ENCODE measurements around the gene XBP1. TPM values are rescaled to one million over a fixed set of nuclear protein-coding genes. Genes with fewer than 3 reads are reported as not detected.

XBP1 gene
- total and polyA plus RNA-seq, 2 donors (not counting 3 experiments of a cell fraction or from before 2014, with no cell fraction given), result 90.4 to 102 TPM

DNA sequence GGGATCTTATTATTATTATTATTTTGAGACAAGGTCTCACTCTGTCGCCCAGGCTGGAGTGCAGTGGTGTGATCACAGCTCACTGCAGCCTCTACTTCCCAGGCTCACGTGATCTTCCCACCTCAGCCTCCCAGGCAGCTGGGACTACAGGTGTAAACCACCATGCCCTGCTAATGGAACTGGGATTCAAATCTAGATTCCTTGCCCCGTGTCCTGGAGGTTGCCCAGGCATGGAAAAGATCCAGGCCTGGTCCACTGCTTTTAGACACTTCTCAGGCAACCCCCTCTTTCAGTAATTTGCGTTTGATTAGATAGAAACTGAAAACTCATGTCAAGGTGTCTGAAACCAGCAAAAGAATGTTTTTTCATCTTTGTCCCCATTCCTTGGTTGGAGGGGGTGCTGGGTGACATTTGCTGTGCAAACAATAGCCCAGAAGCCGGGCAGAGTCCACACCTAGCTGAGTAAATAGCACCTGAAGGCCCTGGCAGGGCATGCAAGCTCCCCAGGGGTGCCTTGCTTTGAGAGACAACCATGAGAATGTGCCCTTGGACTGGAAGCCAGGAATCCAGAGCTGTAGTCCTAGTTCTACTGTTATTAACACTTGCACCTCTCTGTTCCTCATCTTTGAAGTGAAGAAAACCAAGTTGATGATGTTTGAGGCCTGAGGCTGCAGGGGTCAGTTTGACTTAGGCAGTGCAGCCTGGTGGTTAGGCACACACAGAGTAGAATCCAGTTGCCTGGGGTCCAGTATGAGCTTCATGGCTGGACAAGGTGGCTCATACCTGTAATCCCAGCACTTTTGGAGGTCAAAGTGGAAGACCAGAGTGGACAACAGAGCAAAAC lies 19.1 kb upstream of the XBP1 start:
- Histone ChIP-seq H3K36me3 (ENCODE audit: control insufficient read depth in 2 of 2, extremely low read depth in 1 of 2, insufficient read depth in 2 of 2, low read length in 2 of 2) (no peaks in the 10 kb centered on the region), H3K79me2 (ENCODE audit: control insufficient read depth, insufficient read depth, low read length) (no peaks in the 10 kb centered on the region), H3K9me1 (replicated peaks; ENCODE audit: control insufficient read depth, extremely low read depth, insufficient read depth, low read length) (no peaks in the 10 kb centered on the region), H2AFZ (ENCODE audit: low read depth, low read length) (no peak overlapping the region), H3K9ac (replicated peaks; ENCODE audit: extremely low read depth, insufficient read depth, low read length) (no peak overlapping the region), H3K4me2 (ENCODE audit: insufficient read depth, low read length) (no peak overlapping the region), H3K27ac (ENCODE audit: insufficient read depth, low read depth, low read length) (no peak overlapping the region), H3K4me1 (ENCODE audit: control insufficient read depth, extremely low read depth, insufficient read depth, low read length) (no peaks in the 10 kb centered on the region), H4K20me1 (replicated peaks; ENCODE audit: control insufficient read depth, extremely low read depth, insufficient read depth, low read length) (no peaks in the 10 kb centered on the region), H3K4me3 (replicated peaks in 1 of 3; ENCODE audit: insufficient read depth in 1 of 3, low read depth in 1 of 3, low read length in 3 of 3) (no peak overlapping the region), H3K27me3 (ENCODE audit: control insufficient read depth in 2 of 2, insufficient read depth in 2 of 2, low read length in 2 of 2) (no peaks in the 10 kb centered on the region), H3K9me3 (replicated peaks; ENCODE audit: control insufficient read depth, insufficient read depth, low read length) (no peaks in the 10 kb centered on the region)
- CTCF ChIA-PET, result interaction anchor here (1.2 to 3.5 kb wide), 3 partner anchors 10 to 221 kb away, joined by 4 to 29 read pairs (median 15); no protein-coding TSS in a partner anchor
- TF ChIP-seq FOS (IDR thresholded peaks at IDR 0.05; ENCODE audit: borderline replicate concordance, insufficient read depth, low read length) (no peak), POLR2AphosphoS5 (IDR thresholded peaks at IDR 0.05; ENCODE audit: insufficient read depth, low read depth, low read length) (no peak), MYC (IDR thresholded peaks at IDR 0.05; ENCODE audit: low read depth, low read length) (no peak)
- TF ChIP-seq, protein P1, sequence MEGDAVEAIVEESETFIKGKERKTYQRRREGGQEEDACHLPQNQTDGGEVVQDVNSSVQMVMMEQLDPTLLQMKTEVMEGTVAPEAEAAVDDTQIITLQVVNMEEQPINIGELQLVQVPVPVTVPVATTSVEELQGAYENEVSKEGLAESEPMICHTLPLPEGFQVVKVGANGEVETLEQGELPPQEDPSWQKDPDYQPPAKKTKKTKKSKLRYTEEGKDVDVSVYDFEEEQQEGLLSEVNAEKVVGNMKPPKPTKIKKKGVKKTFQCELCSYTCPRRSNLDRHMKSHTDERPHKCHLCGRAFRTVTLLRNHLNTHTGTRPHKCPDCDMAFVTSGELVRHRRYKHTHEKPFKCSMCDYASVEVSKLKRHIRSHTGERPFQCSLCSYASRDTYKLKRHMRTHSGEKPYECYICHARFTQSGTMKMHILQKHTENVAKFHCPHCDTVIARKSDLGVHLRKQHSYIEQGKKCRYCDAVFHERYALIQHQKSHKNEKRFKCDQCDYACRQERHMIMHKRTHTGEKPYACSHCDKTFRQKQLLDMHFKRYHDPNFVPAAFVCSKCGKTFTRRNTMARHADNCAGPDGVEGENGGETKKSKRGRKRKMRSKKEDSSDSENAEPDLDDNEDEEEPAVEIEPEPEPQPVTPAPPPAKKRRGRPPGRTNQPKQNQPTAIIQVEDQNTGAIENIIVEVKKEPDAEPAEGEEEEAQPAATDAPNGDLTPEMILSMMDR (IDR thresholded peaks at IDR 0.05; ENCODE audit: extremely low read depth in 1 of 2, insufficient read depth in 1 of 2, low read depth in 1 of 2, low read length in 2 of 2), result no peak
- TF ChIP-seq, protein P2, sequence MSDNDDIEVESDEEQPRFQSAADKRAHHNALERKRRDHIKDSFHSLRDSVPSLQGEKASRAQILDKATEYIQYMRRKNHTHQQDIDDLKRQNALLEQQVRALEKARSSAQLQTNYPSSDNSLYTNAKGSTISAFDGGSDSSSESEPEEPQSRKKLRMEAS (IDR thresholded peaks at IDR 0.05; ENCODE audit: insufficient read depth, insufficient read length), result no peak
- dilution Hi-C loops (cut with MboI; ENCODE audit: extremely low pct_ligation_motif_present, low sequenced_read_pairs), result no loop called here
- FAIRE-seq (no peak), DNase-seq (ENCODE audit: low read depth, low spot score) (no peak)
- intact Hi-C loops (cut with micrococcal nuclease), result no loop called here
- BruUV-seq (replicated peaks), result no TSS peak
- POLR2A ChIA-PET, result no interaction called here

Measured in endothelial cell of umbilical vein (primary cell).